Caco-2 (cell line): ENCODE measurements around the gene MTF2. TPM values are rescaled to one million over a fixed set of nuclear protein-coding genes. Genes with fewer than 3 reads are reported as not detected.

Experiments used
- BruUV-seq: library from RNA; stranded (reverse); fragments of 400-500 nt; replicated peaks from 2 replicates; lab custom pipeline; 2021; lab: Mats Ljungman, UMichigan
- CTCF ChIA-PET: fragments of 300-600 bp; sonication (Branson Sonifier 250); formaldehyde crosslinking; loops from one replicate; lab custom pipeline; 2022; ENCODE audit warnings: antibody characterized with exemption; lab: Charles Lee
- POLR2A ChIA-PET: fragments of 300-600 bp; sonication (Branson Sonifier 250); formaldehyde crosslinking; loops from one replicate; lab custom pipeline; 2022; ENCODE audit warnings: antibody characterized with exemption; lab: Charles Lee
- DNase-seq, 2 experiments: peaks; one replicate each; pipeline versions ENCODE4 v3.0.0 to v3.0.0-alpha.2; 2020 to 2022
- H3K27me3 ChIP-seq: replicated peaks from 2 replicates; pipeline ENCODE4 v1.6.0; 2011; ENCODE audit warnings: low read length; ENCODE audit not compliant: control insufficient read depth, insufficient read depth
- H3K36me3 ChIP-seq: 2 replicates; pipeline ENCODE4 v1.5.1; 2011; ENCODE audit warnings: low read length; ENCODE audit not compliant: control insufficient read depth, insufficient read depth
- H3K4me1 ChIP-seq: fragments of 250-450 bp; sonication (Bioruptor Pico); 2 replicates; pipeline ENCODE4 v1.5.1; 2020; ENCODE audit warnings: mild to moderate bottlenecking
- H3K4me3 ChIP-seq: 2 replicates; pipeline ENCODE4 v1.5.1; 2011; ENCODE audit warnings: low read depth, mild to moderate bottlenecking, control low read depth, low read length
- H3K9me3 ChIP-seq: fragments of 250-450 bp; sonication (Bioruptor Pico); 2 replicates; pipeline ENCODE4 v1.5.1; 2020; ENCODE audit warnings: mild to moderate bottlenecking, moderate library complexity
- H3K27ac Mint-ChIP-seq: one replicate; pipeline ENCODE4 v1.8.0; 2022; ENCODE audit warnings: mixed read lengths; ENCODE audit not compliant: unreplicated experiment
- H3K27me3 Mint-ChIP-seq: one replicate; pipeline ENCODE4 v1.8.0; 2022; ENCODE audit warnings: mixed read lengths; ENCODE audit not compliant: insufficient read depth, unreplicated experiment
- H3K36me3 Mint-ChIP-seq: one replicate; pipeline ENCODE4 v1.8.0; 2022; ENCODE audit warnings: mild to moderate bottlenecking, mixed read lengths; ENCODE audit not compliant: insufficient read depth, unreplicated experiment
- H3K4me1 Mint-ChIP-seq: one replicate; pipeline ENCODE4 v1.8.0; 2022; ENCODE audit warnings: low read depth, mixed read lengths; ENCODE audit not compliant: unreplicated experiment
- H3K4me3 Mint-ChIP-seq: one replicate; pipeline ENCODE4 v1.8.0; 2022; ENCODE audit warnings: mild to moderate bottlenecking, moderate library complexity, mixed read lengths; ENCODE audit not compliant: unreplicated experiment
- H3K9me3 Mint-ChIP-seq: one replicate; pipeline ENCODE4 v1.8.0; 2022; ENCODE audit warnings: mixed read lengths; ENCODE audit not compliant: unreplicated experiment
- intact Hi-C: fragments of 100-400 bp; cut with micrococcal nuclease; formaldehyde crosslinking; loops from one replicate; pipeline ENCODE4 v1.10.0; 2022; ENCODE audit not compliant: unreplicated experiment
- total RNA-seq: library from RNA; stranded (reverse); gene quantifications from 2 replicates; pipeline ENCODE4 v1.2.3, GENCODE V29; 2022
- TF ChIP-seq, protein P1 (sequence below), 2 experiments: fragments of 200-600 bp in 1 of 2; IDR thresholded peaks; 1 replicate in 1 of 2; 2 replicates in 1 of 2; pipeline versions ENCODE4 v1.5.1 to v1.8.0; 2011 to 2022; ENCODE audit warnings: antibody characterized with exemption in 1 of 2, control low read depth in 1 of 2, inconsistent platforms in 1 of 2, low read depth in 1 of 2, low read length in 1 of 2, mild to moderate bottlenecking in 1 of 2, moderate library complexity in 1 of 2; ENCODE audit not compliant: insufficient read depth in 1 of 2, severe bottlenecking in 1 of 2, unreplicated experiment in 1 of 2

MTF2 gene
- total RNA-seq, 1 experiment from 2014 or later = 29.9 TPM

DNA sequence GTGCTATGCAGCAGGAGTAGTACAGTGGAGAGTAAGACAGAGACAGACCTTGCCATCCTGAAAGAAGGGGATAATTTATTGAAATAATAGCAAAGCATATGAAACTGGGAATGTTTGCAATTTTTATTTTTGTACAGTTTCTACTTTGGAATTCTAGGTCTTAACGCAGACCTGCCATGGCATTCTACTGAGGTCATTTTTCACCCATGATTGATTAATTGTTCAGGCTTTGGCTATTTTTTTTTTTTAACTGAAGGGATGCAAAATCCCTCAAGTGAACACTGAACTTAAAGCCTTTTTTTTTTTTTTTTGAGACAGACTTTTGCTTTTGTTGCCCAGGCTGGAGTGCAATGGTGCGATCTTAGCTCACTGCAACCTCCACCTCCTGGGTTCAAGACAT is 27.1 kb downstream of the MTF2 start:
- Histone ChIP-seq H3K4me3 (no peak overlapping the region), H3K4me1 (no peaks in the 10 kb centered on the region), H3K27me3 (no peaks in the 10 kb centered on the region), H3K9me3 (no peaks in the 10 kb centered on the region), H3K36me3 (no peaks in the 10 kb centered on the region)
- H3K27ac Mint-ChIP-seq = no peak overlapping the region
- CTCF ChIA-PET = no interaction called here
- TF ChIP-seq, protein P1, sequence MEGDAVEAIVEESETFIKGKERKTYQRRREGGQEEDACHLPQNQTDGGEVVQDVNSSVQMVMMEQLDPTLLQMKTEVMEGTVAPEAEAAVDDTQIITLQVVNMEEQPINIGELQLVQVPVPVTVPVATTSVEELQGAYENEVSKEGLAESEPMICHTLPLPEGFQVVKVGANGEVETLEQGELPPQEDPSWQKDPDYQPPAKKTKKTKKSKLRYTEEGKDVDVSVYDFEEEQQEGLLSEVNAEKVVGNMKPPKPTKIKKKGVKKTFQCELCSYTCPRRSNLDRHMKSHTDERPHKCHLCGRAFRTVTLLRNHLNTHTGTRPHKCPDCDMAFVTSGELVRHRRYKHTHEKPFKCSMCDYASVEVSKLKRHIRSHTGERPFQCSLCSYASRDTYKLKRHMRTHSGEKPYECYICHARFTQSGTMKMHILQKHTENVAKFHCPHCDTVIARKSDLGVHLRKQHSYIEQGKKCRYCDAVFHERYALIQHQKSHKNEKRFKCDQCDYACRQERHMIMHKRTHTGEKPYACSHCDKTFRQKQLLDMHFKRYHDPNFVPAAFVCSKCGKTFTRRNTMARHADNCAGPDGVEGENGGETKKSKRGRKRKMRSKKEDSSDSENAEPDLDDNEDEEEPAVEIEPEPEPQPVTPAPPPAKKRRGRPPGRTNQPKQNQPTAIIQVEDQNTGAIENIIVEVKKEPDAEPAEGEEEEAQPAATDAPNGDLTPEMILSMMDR (IDR thresholded peaks at IDR 0.05; ENCODE audit: insufficient read depth in 1 of 2, low read depth in 1 of 2, low read length in 1 of 2, severe bottlenecking in 1 of 2, unreplicated experiment in 1 of 2) = no peak
- H3K9me3 Mint-ChIP-seq = no peaks in the 10 kb centered on the region
- intact Hi-C loops = no loop called here
- H3K36me3 Mint-ChIP-seq = peaks cover 35% of the 10 kb centered on the region
- no TSS peak for BruUV-seq
- no peaks in the 10 kb centered on the region for H3K4me1 Mint-ChIP-seq
- no peaks in the 10 kb centered on the region for H3K27me3 Mint-ChIP-seq
- no peak for DNase-seq
- POLR2A ChIA-PET = no interaction called here
- H3K4me3 Mint-ChIP-seq = no peak overlapping the region

DNA sequence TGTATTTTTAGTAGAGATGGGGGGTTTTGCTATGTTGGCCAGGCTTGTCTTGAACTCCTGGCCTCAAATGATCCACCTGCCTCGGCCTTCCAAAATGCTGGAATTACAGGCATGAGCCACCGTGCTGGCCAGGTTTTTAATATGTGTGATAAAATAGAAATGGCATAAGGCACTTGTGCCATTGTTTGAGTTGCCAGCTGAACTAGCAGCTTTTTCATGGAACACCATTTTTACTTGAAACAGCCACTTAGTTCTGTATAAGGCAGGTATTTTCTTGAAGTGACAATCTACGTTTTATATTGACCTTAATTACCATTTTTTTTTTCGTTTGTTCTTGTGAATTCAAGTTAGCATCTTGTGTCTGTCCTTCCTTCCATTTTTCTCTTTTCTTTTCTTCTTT is 28.3 kb downstream of the MTF2 start:
- Mint-ChIP-seq H3K36me3 (peaks cover 28% of the 10 kb centered on the region), H3K4me1 (no peaks in the 10 kb centered on the region), H3K4me3 (no peak overlapping the region), H3K9me3 (no peaks in the 10 kb centered on the region), H3K27ac (no peak overlapping the region), H3K27me3 (no peaks in the 10 kb centered on the region)
- Histone ChIP-seq H3K4me1 (no peaks in the 10 kb centered on the region), H3K27me3 (no peaks in the 10 kb centered on the region), H3K4me3 (no peak overlapping the region), H3K36me3 (no peaks in the 10 kb centered on the region), H3K9me3 (no peaks in the 10 kb centered on the region)
- ChIA-PET CTCF (no interaction called here), POLR2A (no interaction called here)
- intact Hi-C loops = no loop called here
- no peak for DNase-seq
- no TSS peak for BruUV-seq
- TF ChIP-seq, protein P1 (IDR thresholded peaks at IDR 0.05; ENCODE audit: insufficient read depth in 1 of 2, low read depth in 1 of 2, low read length in 1 of 2, severe bottlenecking in 1 of 2, unreplicated experiment in 1 of 2) = no peak

DNA sequence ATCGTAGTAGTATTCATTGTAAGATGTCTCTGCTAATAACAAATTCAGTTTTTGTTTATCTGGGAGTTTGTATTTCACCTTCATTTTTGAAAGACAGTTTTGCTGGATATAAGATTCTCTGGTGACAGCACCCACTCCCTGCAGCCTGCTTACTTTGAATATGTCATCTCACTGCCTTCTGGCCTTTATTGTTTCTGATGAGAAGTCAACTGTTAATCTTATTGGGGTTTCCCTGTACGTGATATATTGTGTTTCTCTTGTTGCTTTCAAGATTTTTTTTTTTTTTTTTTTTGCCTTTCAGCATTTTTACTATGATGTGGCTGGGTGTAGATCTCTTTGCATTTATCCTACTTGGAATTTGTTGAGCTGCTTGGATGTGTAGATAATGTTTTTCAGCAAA is 29.3 kb downstream of the MTF2 start:
- TF ChIP-seq, protein P1 (IDR thresholded peaks at IDR 0.05; ENCODE audit: insufficient read depth in 1 of 2, low read depth in 1 of 2, low read length in 1 of 2, severe bottlenecking in 1 of 2, unreplicated experiment in 1 of 2) = no peak
- H3K36me3 ChIP-seq = no peaks in the 10 kb centered on the region
- H3K4me1 Mint-ChIP-seq = peaks cover 5% of the 10 kb centered on the region
- no peak overlapping the region for H3K4me3 ChIP-seq
- H3K4me3 Mint-ChIP-seq = no peak overlapping the region
- no peak overlapping the region for H3K27ac Mint-ChIP-seq
- intact Hi-C loops = no loop called here
- BruUV-seq = no TSS peak
- H3K36me3 Mint-ChIP-seq = peaks cover 29% of the 10 kb centered on the region
- H3K4me1 ChIP-seq = no peaks in the 10 kb centered on the region
- H3K9me3 Mint-ChIP-seq = no peaks in the 10 kb centered on the region
- no peak for DNase-seq
- H3K9me3 ChIP-seq = no peaks in the 10 kb centered on the region
- H3K27me3 ChIP-seq = no peaks in the 10 kb centered on the region
- H3K27me3 Mint-ChIP-seq = no peaks in the 10 kb centered on the region
- ChIA-PET POLR2A (no interaction called here), CTCF (no interaction called here)
